ENCODE measurements around the gene MAPK8.
A peak's percentile ranks its signal among the peaks of the same experiment; 100 is the strongest.

Gene MAPK8

GRCh38 chr10:48358162-48358561 is 51.7 kb downstream of the MAPK8 start:
- Histone ChIP-seq H3K27ac (ENCODE audit: low read depth, low read length) (no peak overlapping the region), H3K4me3 (ENCODE audit: low read depth, low read length) (0 out of 2 replicates have a peak overlapping the region, but pooled peaks have one; percentile 27), H3K79me2 (ENCODE audit: control insufficient read depth, insufficient read depth, low read length, unreplicated experiment) (peaks cover 33% of the 10 kb centered on the region), H3K4me1 (ENCODE audit: control insufficient read depth, insufficient read depth, low read length, unreplicated experiment) (no peaks in the 10 kb centered on the region), H3K27me3 (ENCODE audit: insufficient read depth, low read length) (no peaks in the 10 kb centered on the region), H3K36me3 (ENCODE audit: insufficient read depth, low read length) (no peaks in the 10 kb centered on the region), H2AFZ (ENCODE audit: low read length, unreplicated experiment) (no peak overlapping the region)

DNA sequence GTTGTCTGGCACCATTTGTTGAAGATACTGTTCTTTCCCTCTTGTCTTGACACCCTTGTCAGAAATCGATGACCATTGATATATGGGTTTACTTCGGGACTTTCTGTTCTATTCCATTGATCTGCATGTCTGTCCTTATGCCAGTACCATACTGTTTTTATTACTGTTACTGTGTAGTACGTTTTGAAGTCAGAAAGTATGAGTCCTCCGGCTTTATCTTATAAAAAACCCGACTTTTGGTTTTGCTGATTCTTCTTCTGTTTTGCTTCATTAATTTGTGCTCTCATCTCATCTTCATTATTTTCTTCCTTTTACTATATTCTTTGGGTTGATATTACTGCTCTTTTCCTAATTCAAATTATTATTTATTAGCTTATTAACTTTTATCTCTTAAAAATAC is 52.4 kb downstream of the MAPK8 start:
- no peaks in the 10 kb centered on the region for H3K27me3 ChIP-seq (ENCODE audit: insufficient read depth, low read length)
- no peak overlapping the region for H2AFZ ChIP-seq (ENCODE audit: low read length, unreplicated experiment)
- H3K36me3 ChIP-seq (ENCODE audit: insufficient read depth, low read length), result no peaks in the 10 kb centered on the region
- peaks cover 33% of the 10 kb centered on the region for H3K79me2 ChIP-seq (ENCODE audit: control insufficient read depth, insufficient read depth, low read length, unreplicated experiment)
- peaks cover 3% of the 10 kb centered on the region for H3K4me1 ChIP-seq (ENCODE audit: control insufficient read depth, insufficient read depth, low read length, unreplicated experiment)
- no peak overlapping the region for H3K4me3 ChIP-seq (ENCODE audit: low read depth, low read length)
- H3K27ac ChIP-seq (ENCODE audit: low read depth, low read length), result no peak overlapping the region

DNA sequence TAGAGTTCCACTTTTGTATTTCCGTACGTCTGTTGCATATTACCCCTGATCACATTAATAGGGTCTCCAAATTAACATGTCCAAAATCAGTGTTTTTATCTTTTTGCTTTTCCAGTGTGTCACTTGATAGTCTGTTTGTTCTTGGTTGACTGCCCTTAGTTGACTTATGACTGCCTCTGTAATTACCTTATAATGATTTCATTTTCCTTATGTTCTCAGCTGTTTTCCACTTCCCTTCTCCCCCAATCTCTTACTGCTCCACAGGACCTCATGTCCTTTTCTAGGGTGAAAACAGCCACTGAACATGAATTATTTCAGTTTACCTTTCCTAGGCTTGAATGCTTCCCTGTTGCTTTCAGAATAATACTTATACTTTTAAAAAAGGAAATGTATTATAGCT is 54.7 kb downstream of the MAPK8 start:
- no peak overlapping the region for H3K27ac ChIP-seq (ENCODE audit: low read depth, low read length)
- H3K36me3 ChIP-seq (ENCODE audit: insufficient read depth, low read length), result no peaks in the 10 kb centered on the region
- no peak overlapping the region for H3K4me3 ChIP-seq (ENCODE audit: low read depth, low read length)
- H3K79me2 ChIP-seq (ENCODE audit: control insufficient read depth, insufficient read depth, low read length, unreplicated experiment), result peaks cover 41% of the 10 kb centered on the region
- H3K4me1 ChIP-seq (ENCODE audit: control insufficient read depth, insufficient read depth, low read length, unreplicated experiment), result peaks cover 26% of the 10 kb centered on the region
- no peak overlapping the region for H2AFZ ChIP-seq (ENCODE audit: low read length, unreplicated experiment)
- H3K27me3 ChIP-seq (ENCODE audit: insufficient read depth, low read length), result no peaks in the 10 kb centered on the region

DNA sequence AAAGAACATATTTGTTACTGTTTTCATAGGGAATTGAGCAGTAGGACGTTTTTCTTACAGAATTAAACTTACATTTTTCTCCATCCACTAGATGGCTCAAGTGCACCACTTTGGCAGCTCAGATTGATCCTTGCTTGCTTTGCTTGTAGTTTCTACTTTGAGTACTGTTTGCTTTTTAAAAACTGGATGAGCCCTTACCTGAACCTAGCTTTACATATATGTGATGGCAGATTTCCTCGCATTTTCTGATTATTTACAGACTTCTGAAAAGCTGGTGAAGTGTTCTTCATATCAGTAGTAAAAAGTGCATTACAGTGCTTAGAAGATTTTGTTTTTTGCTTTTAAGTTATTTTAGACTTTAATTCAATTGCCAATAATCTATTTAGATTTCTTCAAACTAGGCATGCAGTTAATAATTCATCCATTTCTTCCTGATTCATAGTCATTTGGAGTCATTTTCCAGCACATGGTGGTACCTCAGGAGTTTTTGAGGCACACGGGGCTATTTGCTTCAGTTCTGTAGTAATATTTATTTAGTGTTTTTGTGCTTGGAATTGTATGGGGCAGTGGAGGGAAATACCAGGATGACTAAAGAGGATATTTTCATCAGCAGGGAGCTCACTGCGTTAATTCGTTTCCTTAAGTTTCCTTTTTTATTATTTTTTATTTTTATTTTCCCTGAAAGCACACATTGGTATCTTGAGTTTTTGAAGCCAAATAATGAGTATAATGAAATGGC is 57.3 kb downstream of the MAPK8 start:
- Histone ChIP-seq H3K4me3 (ENCODE audit: low read depth, low read length) (peak overlapping the region; percentile 62), H2AFZ (ENCODE audit: low read length, unreplicated experiment) (peak overlapping the region; percentile 70), H3K79me2 (ENCODE audit: control insufficient read depth, insufficient read depth, low read length, unreplicated experiment) (peaks cover 38% of the 10 kb centered on the region), H3K36me3 (ENCODE audit: insufficient read depth, low read length) (no peaks in the 10 kb centered on the region), H3K27me3 (ENCODE audit: insufficient read depth, low read length) (no peaks in the 10 kb centered on the region), H3K4me1 (ENCODE audit: control insufficient read depth, insufficient read depth, low read length, unreplicated experiment) (peaks cover 27% of the 10 kb centered on the region), H3K27ac (ENCODE audit: low read depth, low read length) (peak overlapping the region; percentile 73)

DNA sequence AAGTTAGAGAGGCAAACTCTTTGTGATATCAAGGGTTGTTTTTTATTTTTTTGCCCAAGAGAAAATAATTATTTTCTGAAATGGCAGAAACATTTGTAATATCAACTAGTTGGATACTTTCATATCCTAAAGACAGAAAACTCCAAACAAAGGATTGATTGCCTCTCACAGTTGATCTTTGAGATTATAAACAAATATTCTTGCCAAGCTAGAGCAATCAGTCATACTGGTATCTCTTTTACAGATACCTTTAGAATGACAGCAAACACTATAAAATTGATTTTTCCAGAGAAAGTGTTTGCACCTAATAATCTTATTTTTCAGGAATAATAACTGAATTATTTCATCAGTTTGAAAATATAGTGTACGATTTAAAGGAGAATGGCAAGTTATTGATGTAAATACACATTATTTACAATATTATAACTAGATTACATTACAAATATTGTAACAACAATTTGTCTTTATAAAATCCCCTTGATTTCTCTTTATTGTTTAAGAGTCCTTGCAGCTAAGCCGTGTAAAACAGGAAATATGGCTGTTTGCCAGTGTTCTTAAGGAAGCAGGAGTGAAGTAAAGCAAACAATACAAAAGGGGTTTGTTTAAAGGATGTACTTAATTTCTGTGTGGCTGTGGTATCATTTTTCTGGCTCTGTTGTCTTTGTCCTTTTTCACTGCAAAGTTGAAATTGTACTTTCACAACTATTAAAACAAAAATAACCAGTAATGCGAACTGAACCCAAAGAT is 58.4 kb downstream of the MAPK8 start:
- Histone ChIP-seq H3K4me1 (ENCODE audit: control insufficient read depth, insufficient read depth, low read length, unreplicated experiment) (peaks cover 27% of the 10 kb centered on the region), H2AFZ (ENCODE audit: low read length, unreplicated experiment) (peak overlapping the region; percentile 70), H3K4me3 (ENCODE audit: low read depth, low read length) (peak overlapping the region; percentile 62), H3K27ac (ENCODE audit: low read depth, low read length) (peak overlapping the region; percentile 73), H3K36me3 (ENCODE audit: insufficient read depth, low read length) (no peaks in the 10 kb centered on the region), H3K27me3 (ENCODE audit: insufficient read depth, low read length) (no peaks in the 10 kb centered on the region), H3K79me2 (ENCODE audit: control insufficient read depth, insufficient read depth, low read length, unreplicated experiment) (peaks cover 35% of the 10 kb centered on the region)

DNA sequence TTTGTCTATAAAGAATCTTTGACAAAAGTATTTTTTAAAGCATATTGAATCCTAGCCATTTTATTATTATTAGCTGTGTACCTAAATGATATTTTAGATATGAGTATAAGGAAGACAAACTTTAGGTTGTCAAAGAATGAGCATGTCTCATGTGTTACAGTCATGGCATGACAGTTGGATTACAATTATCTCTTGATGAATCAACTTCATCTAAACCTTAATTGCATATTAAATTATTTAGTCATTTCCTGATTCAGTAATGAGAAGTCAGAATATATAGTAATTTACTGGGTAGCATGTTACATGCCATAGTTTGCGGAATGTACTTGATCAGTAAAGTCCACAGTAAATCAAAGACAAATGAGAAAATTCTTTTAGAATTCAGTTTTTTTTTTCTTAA is 59.2 kb downstream of the MAPK8 start:
- Histone ChIP-seq H3K79me2 (ENCODE audit: control insufficient read depth, insufficient read depth, low read length, unreplicated experiment) (peaks cover 35% of the 10 kb centered on the region), H3K36me3 (ENCODE audit: insufficient read depth, low read length) (no peaks in the 10 kb centered on the region), H3K4me3 (ENCODE audit: low read depth, low read length) (no peak overlapping the region; the same call in 1 of the 2 replicates), H2AFZ (ENCODE audit: low read length, unreplicated experiment) (no peak overlapping the region), H3K27ac (ENCODE audit: low read depth, low read length) (peak overlapping the region; percentile 73), H3K27me3 (ENCODE audit: insufficient read depth, low read length) (no peaks in the 10 kb centered on the region), H3K4me1 (ENCODE audit: control insufficient read depth, insufficient read depth, low read length, unreplicated experiment) (peaks cover 27% of the 10 kb centered on the region)

DNA sequence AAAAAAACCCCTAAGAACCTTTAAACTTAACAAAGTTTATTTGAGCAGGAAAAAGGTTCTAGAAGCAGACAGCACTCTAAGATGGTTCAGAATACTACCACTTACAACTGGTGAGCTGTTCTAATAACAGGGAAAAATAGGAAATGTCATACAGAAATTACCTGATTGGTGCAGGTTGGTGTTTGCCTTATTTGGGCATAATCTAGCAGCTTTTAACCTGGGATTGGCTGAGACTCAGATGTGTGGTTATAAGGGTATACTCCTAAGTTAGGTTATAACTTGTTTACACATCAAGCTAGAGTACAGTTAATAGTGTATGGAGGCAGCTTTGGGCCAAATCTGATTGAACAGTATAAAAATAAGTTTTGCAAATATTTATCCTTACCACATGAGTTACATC is 59.8 kb downstream of the MAPK8 start:
- Histone ChIP-seq H3K27me3 (ENCODE audit: insufficient read depth, low read length) (no peaks in the 10 kb centered on the region), H3K79me2 (ENCODE audit: control insufficient read depth, insufficient read depth, low read length, unreplicated experiment) (peaks cover 35% of the 10 kb centered on the region), H3K4me3 (ENCODE audit: low read depth, low read length) (no peak overlapping the region), H2AFZ (ENCODE audit: low read length, unreplicated experiment) (no peak overlapping the region), H3K4me1 (ENCODE audit: control insufficient read depth, insufficient read depth, low read length, unreplicated experiment) (peaks cover 27% of the 10 kb centered on the region), H3K27ac (ENCODE audit: low read depth, low read length) (no peak overlapping the region), H3K36me3 (ENCODE audit: insufficient read depth, low read length) (no peaks in the 10 kb centered on the region)

DNA sequence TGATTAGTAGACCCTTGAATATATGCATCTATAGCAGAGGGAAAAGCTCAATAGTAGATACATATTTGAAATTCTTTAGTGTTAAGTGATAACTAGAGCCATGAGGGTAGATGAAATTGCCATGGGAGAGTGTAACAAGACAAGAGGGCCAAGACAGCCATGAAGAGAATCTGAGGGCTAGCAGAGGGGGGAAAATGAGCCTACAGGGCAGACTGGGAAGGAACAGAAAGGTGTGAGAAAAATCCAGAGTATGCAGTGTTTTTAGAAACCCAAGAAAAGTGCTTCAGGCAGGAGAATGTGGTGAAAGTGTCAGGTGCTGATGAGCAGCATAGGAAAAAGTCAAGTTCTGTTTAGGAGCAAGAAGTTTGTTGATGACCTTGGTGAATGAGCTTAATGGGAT is 63.0 kb downstream of the MAPK8 start:
- Histone ChIP-seq H3K4me1 (ENCODE audit: control insufficient read depth, insufficient read depth, low read length, unreplicated experiment) (peaks cover 18% of the 10 kb centered on the region), H2AFZ (ENCODE audit: low read length, unreplicated experiment) (no peak overlapping the region), H3K27me3 (ENCODE audit: insufficient read depth, low read length) (no peaks in the 10 kb centered on the region), H3K79me2 (ENCODE audit: control insufficient read depth, insufficient read depth, low read length, unreplicated experiment) (peaks cover 23% of the 10 kb centered on the region), H3K36me3 (ENCODE audit: insufficient read depth, low read length) (no peaks in the 10 kb centered on the region), H3K4me3 (ENCODE audit: low read depth, low read length) (no peak overlapping the region), H3K27ac (ENCODE audit: low read depth, low read length) (no peak overlapping the region)

GRCh38 chr10:48377751-48378530 is 71.5 kb downstream of the MAPK8 start:
- H3K79me2 ChIP-seq (ENCODE audit: control insufficient read depth, insufficient read depth, low read length, unreplicated experiment), result no peaks in the 10 kb centered on the region
- no peak overlapping the region for H3K4me3 ChIP-seq (ENCODE audit: low read depth, low read length)

DNA sequence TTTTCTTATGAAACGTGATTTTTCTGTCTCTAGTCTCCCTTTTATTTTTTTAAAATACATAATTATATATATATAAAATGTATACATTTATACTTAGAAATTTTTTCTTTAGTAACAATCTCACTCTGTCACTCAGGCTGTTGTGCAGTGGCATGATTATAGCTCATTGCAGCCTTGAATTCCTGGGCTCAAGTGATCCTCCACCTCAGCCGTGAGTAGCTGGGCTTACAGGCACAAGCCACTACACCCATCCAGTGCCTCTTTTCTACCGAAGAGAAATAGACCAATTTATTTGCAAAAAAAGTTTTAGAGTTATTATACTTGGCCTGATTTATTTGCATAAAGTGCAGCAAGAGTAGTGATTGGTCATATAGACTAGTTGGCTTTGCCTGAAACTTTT is 72.2 kb downstream of the MAPK8 start:
- Histone ChIP-seq H3K79me2 (ENCODE audit: control insufficient read depth, insufficient read depth, low read length, unreplicated experiment) (no peaks in the 10 kb centered on the region), H3K36me3 (ENCODE audit: insufficient read depth, low read length) (no peaks in the 10 kb centered on the region), H3K4me3 (ENCODE audit: low read depth, low read length) (no peak overlapping the region), H2AFZ (ENCODE audit: low read length, unreplicated experiment) (no peak overlapping the region), H3K27ac (ENCODE audit: low read depth, low read length) (no peak overlapping the region), H3K4me1 (ENCODE audit: control insufficient read depth, insufficient read depth, low read length, unreplicated experiment) (peaks cover 4% of the 10 kb centered on the region), H3K27me3 (ENCODE audit: insufficient read depth, low read length) (no peaks in the 10 kb centered on the region)

More at GRCh38 chr10:48377751-48378530, 71.5 kb downstream of the MAPK8 start:
- H2AFZ ChIP-seq (ENCODE audit: low read length, unreplicated experiment), result no peak overlapping the region
- no peaks in the 10 kb centered on the region for H3K27me3 ChIP-seq (ENCODE audit: insufficient read depth, low read length)
- peaks cover 4% of the 10 kb centered on the region for H3K4me1 ChIP-seq (ENCODE audit: control insufficient read depth, insufficient read depth, low read length, unreplicated experiment)
- no peak overlapping the region for H3K27ac ChIP-seq (ENCODE audit: low read depth, low read length)
- no peaks in the 10 kb centered on the region for H3K36me3 ChIP-seq (ENCODE audit: insufficient read depth, low read length)
